ENCODE data around the gene SNX9.

GRCh38 chr6:157884756-157885155 lies 61.7 kb downstream of the SNX9 start:
- TF ChIP-seq CTCF (IDR thresholded peaks at IDR 0.05), result no peak
- TF ChIP-seq EP300 (IDR thresholded peaks at IDR 0.05; ENCODE audit: low read depth), result no peak

Data from transverse colon (tissue), 3 donors.